Sigmoid colon (tissue), 3 donors: ENCODE results near the gene GAST.

Experiments
- CTCF ChIP-seq, 4 experiments: fragments of 450-650 bp in 3 of 4; fragments of 200-600 bp in 1 of 4; IDR thresholded peaks; one replicate each; pipeline ENCODE4 v1.5.1; 2016 to 2019; ENCODE audit warnings: antibody characterized with exemption in 4 of 4, mild to moderate bottlenecking in 3 of 4, moderate library complexity in 2 of 4
- POLR2A ChIP-seq, 2 donors: fragments of 450-650 bp; IDR thresholded peaks; one replicate each; pipeline ENCODE4 v1.6.1; 2016; ENCODE audit warnings: antibody characterized with exemption in 2 of 2, mild to moderate bottlenecking in 2 of 2, moderate library complexity in 2 of 2

- TF ChIP-seq POLR2A (IDR thresholded peaks at IDR 0.05) (no peak), CTCF (IDR thresholded peaks at IDR 0.05) (no peak)
Measured at GRCh38 chr17:41751288-41751687, 39.2 kb downstream of the GAST start.
